HepG2 (cell line): Measurements from ENCODE around the gene ADAM8. TPM values are rescaled to one million over a fixed set of nuclear protein-coding genes. Genes with fewer than 3 reads are reported as not detected.

Experiments used
- ATF4 ChIP-seq, 2 experiments: fragments of 450-650 bp in 1 of 2; sonication (generic) in 1 of 2; formaldehyde crosslinking; IDR thresholded peaks; 2 replicates each; pipeline versions ENCODE4 v1.5.0 to v1.8.0; 2020 to 2022; ENCODE audit warnings: mild to moderate bottlenecking in 1 of 2, missing genetic modification reagents in 1 of 2
- BRCA1 ChIP-seq: sonication (generic); formaldehyde crosslinking; IDR thresholded peaks from 2 replicates; pipeline ENCODE4 v1.4.0; 2020; ENCODE audit warnings: missing genetic modification reagents
- DNMT3B ChIP-seq: conservative IDR thresholded peaks from 2 replicates; pipeline ENCODE4 v1.6.1; 2016; ENCODE audit warnings: missing biosample characterization, control low read depth
- GATA4 ChIP-seq: sonication (generic); IDR thresholded peaks from 2 replicates; pipeline ENCODE4 v1.6.1; 2016; ENCODE audit warnings: antibody characterized with exemption, low read depth, borderline replicate concordance
- HOXA7 ChIP-seq: sonication (generic); formaldehyde crosslinking; IDR thresholded peaks from 2 replicates; pipeline ENCODE4 v1.8.1; 2022; ENCODE audit warnings: mild to moderate bottlenecking, missing genetic modification reagents, moderate library complexity
- MXI1 ChIP-seq: IDR thresholded peaks from 3 replicates; pipeline ENCODE4 v1.6.1; 2012; ENCODE audit warnings: low read depth, low read length, inconsistent platforms, borderline replicate concordance
- PHF20 ChIP-seq: sonication (generic); formaldehyde crosslinking; IDR thresholded peaks from 2 replicates; pipeline ENCODE4 v1.5.0; 2020; ENCODE audit warnings: mild to moderate bottlenecking, missing genetic modification reagents
- SAFB2 ChIP-seq: sonication (generic); formaldehyde crosslinking; IDR thresholded peaks from 2 replicates; pipeline ENCODE4 v1.5.1; 2020; ENCODE audit warnings: missing genetic modification reagents, low read depth, mild to moderate bottlenecking, borderline replicate concordance
- SMARCE1 ChIP-seq: fragments of 450-650 bp; IDR thresholded peaks from 2 replicates; pipeline ENCODE4 v1.6.1; 2017; ENCODE audit warnings: borderline replicate concordance
- SRY ChIP-seq: sonication (generic); formaldehyde crosslinking; IDR thresholded peaks from 2 replicates; pipeline ENCODE4 v1.8.0; 2022; ENCODE audit warnings: mild to moderate bottlenecking, missing genetic modification reagents
- TFAP4 ChIP-seq: sonication (generic); IDR thresholded peaks from 2 replicates; pipeline ENCODE4 v1.6.1; 2016; ENCODE audit warnings: low read depth, borderline replicate concordance
- TMF1 ChIP-seq: sonication (generic); formaldehyde crosslinking; IDR thresholded peaks from 2 replicates; pipeline ENCODE4 v1.8.1; 2022; ENCODE audit warnings: low read depth, missing genetic modification reagents
- ZBTB7A ChIP-seq: sonication (generic); formaldehyde crosslinking; IDR thresholded peaks from 2 replicates; pipeline ENCODE4 v1.8.0; 2022; ENCODE audit warnings: mild to moderate bottlenecking, missing genetic modification reagents
- ZFY ChIP-seq: sonication (generic); formaldehyde crosslinking; IDR thresholded peaks from 2 replicates; pipeline ENCODE4 v1.4.0; 2020; ENCODE audit warnings: missing genetic modification reagents
- ZNF562 ChIP-seq: sonication (generic); formaldehyde crosslinking; IDR thresholded peaks from 2 replicates; pipeline ENCODE4 v1.8.0; 2022; ENCODE audit warnings: missing genetic modification reagents, borderline replicate concordance
- ZNF678 ChIP-seq: sonication (generic); formaldehyde crosslinking; IDR thresholded peaks from 2 replicates; pipeline ENCODE4 v1.4.0; 2020; ENCODE audit warnings: mild to moderate bottlenecking, missing genetic modification reagents
- ZNF749 ChIP-seq: sonication (generic); formaldehyde crosslinking; IDR thresholded peaks from 2 replicates; pipeline ENCODE4 v1.8.0; 2022; ENCODE audit warnings: mild to moderate bottlenecking, missing genetic modification reagents, moderate library complexity, borderline replicate concordance
- ZNF772 ChIP-seq: sonication (generic); formaldehyde crosslinking; IDR thresholded peaks from 2 replicates; pipeline ENCODE4 v1.5.0; 2020; ENCODE audit warnings: mild to moderate bottlenecking, missing genetic modification reagents
- ZNF800 ChIP-seq: sonication (generic); formaldehyde crosslinking; IDR thresholded peaks from 2 replicates; pipeline ENCODE4 v1.4.0; 2020; ENCODE audit warnings: missing genetic modification reagents
- ZNF839 ChIP-seq: sonication (generic); formaldehyde crosslinking; IDR thresholded peaks from 2 replicates; pipeline ENCODE4 v1.4.0; 2020; ENCODE audit warnings: missing genetic modification reagents, mild to moderate bottlenecking, borderline replicate concordance
- ZNF850 ChIP-seq: sonication (generic); formaldehyde crosslinking; conservative IDR thresholded peaks from 2 replicates; pipeline ENCODE4 v1.9.0; 2021; ENCODE audit warnings: mild to moderate bottlenecking, missing genetic modification reagents
- polyA plus RNA-seq, 8 experiments: library from polyadenylated mRNA; depleted of rRNA in 3 of 8; stranded (reverse) in 7 of 8; unstranded in 1 of 8; fragments of >200 nt; fragmentation: Illumina TruSeq in 4 of 8; extraction: Trizol in 4 of 8; gene quantifications; 2 replicates each; pipeline versions ENCODE4 v1.2.1 to v1.2.3, GENCODE V29; 2011 to 2016; ENCODE audit warnings: low read depth in 4 of 8, missing spikeins in 1 of 8, mixed read lengths in 1 of 8; ENCODE audit not compliant: insufficient read depth in 1 of 8
- total RNA-seq, 5 experiments: library from RNA; depleted of rRNA; stranded (reverse); fragments of >200 nt; fragmentation: Illumina TruSeq; extraction: Trizol; gene quantifications; 2 replicates each; pipeline ENCODE4 v1.2.3, GENCODE V29; 2016; ENCODE audit warnings: low read depth in 1 of 5

The ADAM8 gene
- total and polyA plus RNA-seq, 2 of the 13 experiments (the other 11 are each of a cell fraction or from before 2014, with no cell fraction given), result 0.24 to 0.93 TPM

GRCh38 chr10:133277993-133278576, 1.4 kb upstream of the ADAM8 start (continued):
- TF ChIP-seq ZNF800 (CRISPR knock-in tag) (no peak), ZFY (CRISPR knock-in tag) (no peak), ZNF839 (CRISPR knock-in tag) (no peak), SAFB2 (CRISPR knock-in tag) (no peak), ZNF562 (CRISPR knock-in tag) (no peak), DNMT3B (CRISPR knock-in tag) (no peak), TFAP4 (peak; percentile 86; the same call in 1 of the 2 replicates), TMF1 (CRISPR knock-in tag) (no peak), ZNF772 (CRISPR knock-in tag) (no peak), ZBTB7A (CRISPR knock-in tag) (no peak), SRY (CRISPR knock-in tag) (no peak), PHF20 (CRISPR knock-in tag) (no peak), HOXA7 (CRISPR knock-in tag) (no peak), ZNF850 (no peak), BRCA1 (CRISPR knock-in tag) (no peak), ATF4 (CRISPR knock-in tag; IDR thresholded peaks at IDR 0.05) (no peak), ZNF749 (CRISPR knock-in tag) (no peak), ZNF678 (CRISPR knock-in tag) (no peak), GATA4 (no peak), MXI1 (no peak), SMARCE1 (no peak)
